Suprapubic skin (tissue), 3 donors: Measurements from ENCODE around the gene CLEC2A.

ENCODE experiments used
- EP300 ChIP-seq: sonication (generic); formaldehyde crosslinking; IDR thresholded peaks from one replicate; pipeline ENCODE4 v1.6.1; 2017; ENCODE audit warnings: antibody characterized with exemption
- POLR2A ChIP-seq, 2 donors: fragments of 450-650 bp; IDR thresholded peaks; one replicate each; pipeline ENCODE4 v1.6.1; 2017; ENCODE audit warnings: antibody characterized with exemption in 2 of 2, mild to moderate bottlenecking in 2 of 2, moderate library complexity in 2 of 2
- TF ChIP-seq, protein P1 (sequence below), 2 donors: fragments of 200-600 bp in 1 of 2; fragments of 450-650 bp in 1 of 2; sonication (generic) in 1 of 2; IDR thresholded peaks; one replicate each; pipeline ENCODE4 v1.5.1; 2016 to 2019; ENCODE audit warnings: antibody characterized with exemption in 2 of 2, mild to moderate bottlenecking in 1 of 2, moderate library complexity in 1 of 2

GRCh38 chr12:9881246-9881645, 50.9 kb downstream of the CLEC2A start, which contains the start of gene KLRF2:
- no peak for TF ChIP-seq EP300
- TF ChIP-seq, protein P1, sequence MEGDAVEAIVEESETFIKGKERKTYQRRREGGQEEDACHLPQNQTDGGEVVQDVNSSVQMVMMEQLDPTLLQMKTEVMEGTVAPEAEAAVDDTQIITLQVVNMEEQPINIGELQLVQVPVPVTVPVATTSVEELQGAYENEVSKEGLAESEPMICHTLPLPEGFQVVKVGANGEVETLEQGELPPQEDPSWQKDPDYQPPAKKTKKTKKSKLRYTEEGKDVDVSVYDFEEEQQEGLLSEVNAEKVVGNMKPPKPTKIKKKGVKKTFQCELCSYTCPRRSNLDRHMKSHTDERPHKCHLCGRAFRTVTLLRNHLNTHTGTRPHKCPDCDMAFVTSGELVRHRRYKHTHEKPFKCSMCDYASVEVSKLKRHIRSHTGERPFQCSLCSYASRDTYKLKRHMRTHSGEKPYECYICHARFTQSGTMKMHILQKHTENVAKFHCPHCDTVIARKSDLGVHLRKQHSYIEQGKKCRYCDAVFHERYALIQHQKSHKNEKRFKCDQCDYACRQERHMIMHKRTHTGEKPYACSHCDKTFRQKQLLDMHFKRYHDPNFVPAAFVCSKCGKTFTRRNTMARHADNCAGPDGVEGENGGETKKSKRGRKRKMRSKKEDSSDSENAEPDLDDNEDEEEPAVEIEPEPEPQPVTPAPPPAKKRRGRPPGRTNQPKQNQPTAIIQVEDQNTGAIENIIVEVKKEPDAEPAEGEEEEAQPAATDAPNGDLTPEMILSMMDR (IDR thresholded peaks at IDR 0.05): no peak
- TF ChIP-seq POLR2A (IDR thresholded peaks at IDR 0.05): no peak
